HEK293T (cell line): ENCODE data around the gene MMP14.

Experiments used
- CTCF ChIA-PET: fragments of 350-600 bp; formaldehyde crosslinking; extraction: SDS; loops from one replicate; lab custom pipeline; 2021; ENCODE audit warnings: antibody characterized with exemption, inconsistent platforms; lab: Yijun Ruan, JAX
- POLR2A ChIA-PET: fragments of 350-600 bp; formaldehyde crosslinking; extraction: SDS; loops from one replicate; lab custom pipeline; 2020; ENCODE audit warnings: antibody characterized with exemption, inconsistent platforms; lab: Yijun Ruan, JAX
- DNase-seq: peaks from one replicate; pipeline ENCODE4 v3.0.0; 2012; ENCODE audit warnings: mixed read lengths; ENCODE audit errors: extremely low spot score
- ARNT ChIP-seq: fragments of 450-650 bp; IDR thresholded peaks from 2 replicates; pipeline ENCODE4 v1.6.1; 2017; ENCODE audit warnings: mild to moderate bottlenecking
- BHLHE40 ChIP-seq: fragments of 450-650 bp; IDR thresholded peaks from 2 replicates; pipeline ENCODE4 v1.6.1; 2016; ENCODE audit warnings: mild to moderate bottlenecking, moderate library complexity, borderline replicate concordance
- CTBP1 ChIP-seq: fragments of 450-650 bp; IDR thresholded peaks from 2 replicates; pipeline ENCODE4 v1.6.1; 2016; ENCODE audit warnings: borderline replicate concordance
- ELF4 ChIP-seq: fragments of 450-650 bp; IDR thresholded peaks from 2 replicates; pipeline ENCODE4 v1.6.1; 2017; ENCODE audit warnings: antibody characterized with exemption
- FOXA1 ChIP-seq: fragments of 450-650 bp; IDR thresholded peaks from 2 replicates; pipeline ENCODE4 v1.6.1; 2016; ENCODE audit warnings: mild to moderate bottlenecking
- FOXK2 ChIP-seq: fragments of 450-650 bp; IDR thresholded peaks from 2 replicates; pipeline ENCODE4 v1.6.1; 2016; ENCODE audit warnings: mild to moderate bottlenecking
- FOXM1 ChIP-seq: fragments of 450-650 bp; IDR thresholded peaks from 2 replicates; pipeline ENCODE4 v1.6.1; 2017; ENCODE audit warnings: mild to moderate bottlenecking, borderline replicate concordance
- HDGF ChIP-seq: fragments of 450-650 bp; IDR thresholded peaks from 2 replicates; pipeline ENCODE4 v1.6.1; 2017; ENCODE audit warnings: antibody characterized with exemption, borderline replicate concordance
- L3MBTL2 ChIP-seq: fragments of 450-650 bp; conservative IDR thresholded peaks from 2 replicates; pipeline ENCODE4 v1.6.1; 2016; ENCODE audit warnings: mild to moderate bottlenecking
- LEF1 ChIP-seq: fragments of 450-650 bp; IDR thresholded peaks from 2 replicates; pipeline ENCODE4 v1.6.1; 2017; ENCODE audit warnings: mild to moderate bottlenecking, borderline replicate concordance
- NFRKB ChIP-seq: fragments of 450-650 bp; IDR thresholded peaks from 2 replicates; pipeline ENCODE4 v1.6.1; 2016; ENCODE audit warnings: mild to moderate bottlenecking, moderate library complexity
- PKNOX1 ChIP-seq: fragments of 450-650 bp; IDR thresholded peaks from 2 replicates; pipeline ENCODE4 v1.6.1; 2016
- SP1 ChIP-seq: fragments of 450-650 bp; IDR thresholded peaks from 2 replicates; pipeline ENCODE4 v1.6.1; 2017
- SUZ12 ChIP-seq: fragments of 450-650 bp; IDR thresholded peaks from 2 replicates; pipeline ENCODE4 v1.6.1; 2016; ENCODE audit warnings: mild to moderate bottlenecking
- TARDBP ChIP-seq: fragments of 450-650 bp; IDR thresholded peaks from 2 replicates; pipeline ENCODE4 v1.6.1; 2016
- ZNF384 ChIP-seq: fragments of 450-650 bp; IDR thresholded peaks from 2 replicates; pipeline ENCODE4 v1.6.1; 2016

Gene MMP14

GRCh38 chr14:22871224-22872032, 35.0 kb downstream of the MMP14 start, which contains the start of gene LRP10:
LRP10 (plus strand) TSS chr14:22871740; CDS start chr14:22872304, 564 bp downstream.
- TF ChIP-seq LEF1 (no peak), TARDBP (no peak), SP1 (0 out of 2 replicates have a peak, but pooled peaks have one; percentile 22), FOXK2 (no peak), PKNOX1 (peak; percentile 98), ARNT (no peak), FOXA1 (no peak), HDGF (no peak), ZNF384 (no peak), L3MBTL2 (no peak), NFRKB (no peak), FOXM1 (no peak)
- ChIA-PET POLR2A (interaction anchor here (0.6 to 4.3 kb wide), 13 partner anchors 10 to 188 kb away, joined by 3 to 37 read pairs (median 4); partner anchors contain the start of genes HAUS4 and OXA1L), CTCF (interaction anchor here (0.6 to 3.6 kb wide), 8 partner anchors 10 to 77 kb away, joined by 3 to 30 read pairs (median 8); partner anchors contain the start of gene REM2)
- DNase-seq: peak; percentile 84

GRCh38 chr14:22872033-22872832, 35.8 kb downstream of the MMP14 start:
- POLR2A ChIA-PET: interaction anchor here (0.9 to 4.3 kb wide), 7 partner anchors 10 to 106 kb away, joined by 3 to 37 read pairs (median 5); partner anchors contain the start of genes OXA1L and REM2

GRCh38 chr14:22872833-22873520, 36.6 kb downstream of the MMP14 start:
- CTCF ChIA-PET: interaction anchor here (0.5 to 3.6 kb wide), 14 partner anchors 8 to 1801 kb away, joined by 3 to 30 read pairs (median 4); partner anchors contain the start of genes HAUS4 and REM2
- DNase-seq: no peak
- no peak for TF ChIP-seq L3MBTL2
- no peak for TF ChIP-seq HDGF
- no peak for TF ChIP-seq ELF4
- TF ChIP-seq FOXM1: no peak
- TF ChIP-seq PKNOX1: no peak
- no peak for TF ChIP-seq NFRKB
- TF ChIP-seq ZNF384: no peak
- POLR2A ChIA-PET: interaction anchor here (1.7 to 4.3 kb wide), 4 partner anchors 9 to 107 kb away, joined by 4 to 37 read pairs (median 12); partner anchors contain the start of genes OXA1L and REM2

More at GRCh38 chr14:22872033-22872832, 35.8 kb downstream of the MMP14 start:
- CTCF ChIA-PET: interaction anchor here (0.5 to 3.6 kb wide), 14 partner anchors 9 to 89 kb away, joined by 3 to 30 read pairs (median 4); partner anchors contain the start of genes HAUS4 and REM2
- TF ChIP-seq PKNOX1 (no peak), FOXM1 (no peak), BHLHE40 (no peak), NFRKB (no peak)
- DNase-seq: peak; percentile 82

GRCh38 chr14:22875003-22875747, 38.8 kb downstream of the MMP14 start:
- ChIA-PET POLR2A (interaction anchor here (1.2 kb wide), 1 partner anchor 9 kb away, joined by 3 read pairs; no protein-coding TSS in a partner anchor), CTCF (no interaction called here)
- TF ChIP-seq ARNT: no peak
- no peak for TF ChIP-seq FOXA1
- TF ChIP-seq LEF1: no peak
- no peak for TF ChIP-seq FOXM1
- TF ChIP-seq NFRKB: no peak
- TF ChIP-seq TARDBP: no peak
- TF ChIP-seq FOXK2: no peak
- TF ChIP-seq BHLHE40: no peak
- TF ChIP-seq SUZ12: no peak
- no peak for TF ChIP-seq L3MBTL2
- no peak for TF ChIP-seq PKNOX1
- no peak for TF ChIP-seq ZNF384
- no peak for TF ChIP-seq CTBP1
- no peak for TF ChIP-seq HDGF
- TF ChIP-seq SP1: no peak
- no peak for TF ChIP-seq ELF4
- no peak for DNase-seq
